Omental fat pad (tissue), 4 donors: ENCODE data around the gene TMOD2. TPM values are rescaled to one million over a fixed set of nuclear protein-coding genes. Genes with fewer than 3 reads are reported as not detected.

Experiments used
- ATAC-seq: fragments of 150-250 bp; one replicate; pipeline ENCODE4 v1.9.1; 2016; ENCODE audit warnings: mild to moderate bottlenecking, moderate library complexity; ENCODE audit not compliant: low FRiP score
- DNase-seq: peaks from one replicate; pipeline ENCODE4 v3.0.0-alpha.2; 2019; ENCODE audit warnings: low spot score
- total RNA-seq, 4 donors: library from RNA; depleted of rRNA; stranded (reverse); fragments of >200 nt; gene quantifications; one replicate each; pipeline ENCODE4 v1.1.0, GENCODE V29; 2016
- TF ChIP-seq, protein P1 (sequence below), 3 donors: fragments of 450-650 bp; IDR thresholded peaks; one replicate each; pipeline ENCODE4 v1.5.1; 2016 to 2017; ENCODE audit warnings: antibody characterized with exemption in 3 of 3, mild to moderate bottlenecking in 3 of 3, moderate library complexity in 2 of 3

Gene TMOD2
- total RNA-seq, 4 donors from 2014 or later, result 6.5 to 28.5 (median 12.4) TPM

- no peak for DNase-seq
- no peak for ATAC-seq
- TF ChIP-seq, protein P1, sequence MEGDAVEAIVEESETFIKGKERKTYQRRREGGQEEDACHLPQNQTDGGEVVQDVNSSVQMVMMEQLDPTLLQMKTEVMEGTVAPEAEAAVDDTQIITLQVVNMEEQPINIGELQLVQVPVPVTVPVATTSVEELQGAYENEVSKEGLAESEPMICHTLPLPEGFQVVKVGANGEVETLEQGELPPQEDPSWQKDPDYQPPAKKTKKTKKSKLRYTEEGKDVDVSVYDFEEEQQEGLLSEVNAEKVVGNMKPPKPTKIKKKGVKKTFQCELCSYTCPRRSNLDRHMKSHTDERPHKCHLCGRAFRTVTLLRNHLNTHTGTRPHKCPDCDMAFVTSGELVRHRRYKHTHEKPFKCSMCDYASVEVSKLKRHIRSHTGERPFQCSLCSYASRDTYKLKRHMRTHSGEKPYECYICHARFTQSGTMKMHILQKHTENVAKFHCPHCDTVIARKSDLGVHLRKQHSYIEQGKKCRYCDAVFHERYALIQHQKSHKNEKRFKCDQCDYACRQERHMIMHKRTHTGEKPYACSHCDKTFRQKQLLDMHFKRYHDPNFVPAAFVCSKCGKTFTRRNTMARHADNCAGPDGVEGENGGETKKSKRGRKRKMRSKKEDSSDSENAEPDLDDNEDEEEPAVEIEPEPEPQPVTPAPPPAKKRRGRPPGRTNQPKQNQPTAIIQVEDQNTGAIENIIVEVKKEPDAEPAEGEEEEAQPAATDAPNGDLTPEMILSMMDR (IDR thresholded peaks at IDR 0.05), result no peak
Observed at GRCh38 chr15:51735228-51736010, 16.0 kb upstream of the TMOD2 start.

DNA sequence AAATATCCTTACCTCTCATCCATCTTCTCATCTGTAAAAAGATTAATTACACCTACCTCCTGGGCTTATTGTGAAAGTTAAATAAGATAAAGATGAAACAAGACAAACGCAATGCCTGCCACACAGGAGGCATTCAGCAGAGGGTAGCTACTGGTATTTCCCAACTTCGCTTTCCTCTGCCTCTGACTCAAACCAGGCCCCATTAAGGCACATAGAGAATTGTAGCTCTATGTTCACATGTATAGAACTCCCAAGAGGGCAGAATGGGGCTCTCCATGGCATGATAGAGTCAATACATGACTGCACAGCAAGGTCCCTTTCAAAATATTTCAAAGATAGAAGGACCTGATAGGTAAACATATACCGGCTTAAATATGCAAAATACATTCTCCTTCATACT lies 15.3 kb upstream of the TMOD2 start:
- peak; percentile 45 for ATAC-seq
- TF ChIP-seq, protein P1 (IDR thresholded peaks at IDR 0.05), result no peak
- DNase-seq, result no peak

DNA sequence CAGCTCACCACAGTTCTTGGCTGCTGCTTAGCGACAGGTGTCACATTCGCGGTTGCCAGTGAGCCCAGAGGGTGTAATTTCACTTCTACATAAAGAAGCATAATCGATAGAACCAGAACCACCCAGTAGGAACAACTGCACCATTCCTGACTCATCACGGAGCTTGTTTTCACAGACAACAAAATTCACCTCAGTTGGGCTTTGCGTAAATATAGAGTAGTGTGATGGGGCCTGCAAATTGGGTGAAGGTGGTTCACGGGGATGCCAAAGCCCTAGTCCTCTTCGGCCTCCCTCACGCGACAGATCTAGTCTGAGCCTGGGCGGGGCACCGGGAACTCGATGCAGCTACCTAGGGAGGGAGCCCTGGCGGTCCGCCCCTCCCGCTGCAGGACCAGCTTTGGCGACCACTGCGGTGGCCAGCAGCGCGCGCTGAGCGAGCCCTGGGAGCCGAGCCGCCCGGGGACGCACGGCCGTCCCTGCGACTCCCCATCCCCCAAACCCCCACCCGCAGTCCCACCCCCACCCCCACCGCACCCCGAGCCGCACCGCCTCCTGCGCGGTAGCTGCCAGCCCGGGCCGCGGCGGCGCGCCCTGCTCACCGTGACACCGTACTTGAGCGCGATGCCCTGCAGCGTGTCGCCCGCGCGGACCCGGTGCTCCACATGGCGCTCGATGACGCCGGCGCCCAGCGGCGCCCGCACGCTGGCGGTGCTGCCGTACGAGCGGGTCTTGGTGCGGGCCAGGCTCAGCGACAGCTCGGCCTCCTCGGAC lies 14.5 kb upstream of the TMOD2 start:
- peak; percentile 42 for ATAC-seq
- TF ChIP-seq, protein P1 (IDR thresholded peaks at IDR 0.05), result no peak
- DNase-seq, result no peak

DNA sequence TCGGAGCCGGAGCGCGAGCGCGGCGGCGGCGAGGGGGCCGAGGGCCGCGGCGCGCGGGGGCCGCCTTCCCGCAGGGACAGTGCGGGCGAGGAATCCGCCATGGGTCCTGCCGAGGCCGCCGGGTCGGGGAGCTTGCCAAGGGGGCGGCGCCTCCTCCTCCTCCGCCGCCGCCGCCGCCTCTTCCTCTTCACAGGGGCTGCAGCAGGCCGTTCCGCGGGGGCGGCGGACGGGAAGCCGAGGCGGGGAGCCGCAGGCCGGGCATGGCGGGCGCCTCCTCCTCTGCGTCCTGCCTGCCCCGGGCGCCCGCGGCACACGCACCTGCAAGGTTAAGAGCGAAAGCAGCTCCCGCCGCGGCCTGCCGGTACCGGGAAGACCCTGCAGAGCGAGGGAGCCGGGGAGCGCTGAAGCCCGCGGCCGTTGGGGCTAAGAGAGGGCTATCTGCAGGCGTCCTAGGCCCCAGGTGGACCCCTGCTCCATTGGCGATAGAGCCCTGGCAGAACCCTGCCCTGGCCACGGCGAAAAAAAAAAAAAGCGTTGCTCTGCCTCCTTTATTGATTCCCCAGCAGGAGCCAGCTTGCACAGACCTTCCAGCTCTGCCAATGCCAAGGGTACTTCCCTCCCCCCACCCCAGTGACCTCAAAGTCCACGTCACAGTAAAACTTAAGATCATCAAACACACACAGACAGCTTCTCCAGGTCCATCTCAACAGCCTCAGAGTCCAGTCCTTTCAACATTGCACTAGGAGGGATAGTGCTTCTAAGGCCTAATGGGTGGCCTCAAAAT lies 13.7 kb upstream of the TMOD2 start, which contains the start of gene LYSMD2:
Gene LYSMD2 (minus strand): TSS at position 134 of the 784 bp plus-strand sequence. CDS start 33 bp downstream, at position 101.
- ATAC-seq, result peak; percentile 87
- TF ChIP-seq, protein P1 (IDR thresholded peaks at IDR 0.05), result no peak
- DNase-seq, result no peak

DNA sequence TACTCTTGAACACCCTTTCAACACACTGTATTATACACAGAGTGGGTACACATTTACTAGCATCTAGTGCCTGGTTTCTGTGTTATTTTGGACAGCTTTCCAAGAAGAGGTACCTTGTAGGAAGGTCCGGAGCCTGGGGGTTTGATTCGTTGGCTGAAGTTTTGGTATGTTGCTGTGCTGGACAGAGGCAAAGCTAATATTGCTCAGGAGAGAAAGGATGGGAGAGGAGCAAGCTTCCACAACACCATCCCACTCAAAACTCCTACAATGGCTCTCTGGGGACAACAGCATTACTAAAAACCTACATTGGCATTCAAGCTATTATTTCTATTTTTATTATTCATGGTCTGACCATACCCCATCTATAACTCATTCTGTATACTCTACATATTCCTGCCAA lies 12.8 kb upstream of the TMOD2 start:
- DNase-seq, result no peak
- no peak for ATAC-seq

GRCh38 chr15:51739061-51739712 lies 12.2 kb upstream of the TMOD2 start:
- ATAC-seq (no peak), DNase-seq (no peak)
- TF ChIP-seq, protein P1 (IDR thresholded peaks at IDR 0.05), result no peak

More for the DNA sequence above, 12.8 kb upstream of the TMOD2 start:
- TF ChIP-seq, protein P1 (IDR thresholded peaks at IDR 0.05), result no peak
